HG02623 (cell line): ENCODE measurements around the gene HEBP1.

Source experiments
- ATAC-seq: cut with Tn5 transposase; IDR thresholded peaks from one replicate; pipeline ENCODE4 v1.9.1; 2021; ENCODE audit warnings: moderate library complexity; ENCODE audit not compliant: unreplicated experiment

The HEBP1 gene

GRCh38 chr12:12992418-12993130 lies 7.5 kb downstream of the HEBP1 start:
- no peak for ATAC-seq

DNA sequence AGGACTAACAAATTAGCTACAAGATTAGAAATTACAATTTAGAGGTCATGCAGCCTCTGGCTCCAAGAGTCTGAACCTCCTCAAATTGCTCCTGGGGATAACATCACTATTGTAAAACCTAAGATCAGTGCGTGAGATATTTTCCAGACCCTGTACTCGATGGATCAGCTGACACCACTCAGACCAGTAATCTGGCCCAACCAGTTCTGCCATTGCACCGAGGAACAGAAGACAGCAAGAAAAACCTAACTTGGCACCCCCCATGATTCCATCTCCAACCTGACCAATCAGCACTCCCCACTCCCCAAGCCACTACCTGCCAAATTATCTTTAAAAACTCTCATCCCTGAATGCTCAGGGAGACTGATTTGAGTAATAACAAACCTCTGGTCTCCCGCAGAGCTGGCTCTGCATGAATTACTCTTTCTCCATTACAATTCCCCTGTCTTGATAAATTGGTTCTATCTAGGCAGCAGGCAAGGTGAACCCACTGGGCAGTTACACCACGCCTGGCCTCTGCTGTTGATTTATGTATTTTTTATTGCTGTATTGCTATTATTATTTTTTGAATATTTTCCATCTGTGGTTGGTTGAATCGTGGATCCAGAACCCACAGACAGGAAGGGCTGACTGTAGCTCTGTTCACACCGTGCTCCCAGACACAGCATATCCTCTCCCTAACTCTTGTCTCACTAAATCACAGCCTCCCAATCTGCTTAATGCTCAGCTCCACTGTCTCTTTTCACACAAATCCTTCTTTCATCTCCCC lies 9.2 kb downstream of the HEBP1 start:
- ATAC-seq: no peak

DNA sequence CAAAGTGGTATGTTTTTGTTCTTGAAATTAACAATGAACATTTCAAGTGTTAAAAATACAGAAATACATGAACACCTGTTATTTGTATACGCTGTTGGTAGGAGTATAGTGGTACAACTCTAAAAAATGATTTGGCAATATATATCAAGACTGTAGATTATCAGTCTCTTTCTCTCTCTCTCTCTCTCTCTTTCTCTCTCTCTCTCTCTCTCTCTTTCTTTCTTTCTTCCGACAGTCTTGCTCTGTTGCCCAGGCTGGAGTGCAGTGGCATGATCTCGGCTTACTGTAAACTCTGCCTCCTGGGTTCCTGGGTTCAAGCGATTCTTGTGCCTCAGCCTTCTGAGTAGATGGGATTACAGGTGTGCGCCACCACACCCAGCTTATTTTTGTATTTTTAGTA lies 12.6 kb downstream of the HEBP1 start:
- ATAC-seq: no peak

DNA sequence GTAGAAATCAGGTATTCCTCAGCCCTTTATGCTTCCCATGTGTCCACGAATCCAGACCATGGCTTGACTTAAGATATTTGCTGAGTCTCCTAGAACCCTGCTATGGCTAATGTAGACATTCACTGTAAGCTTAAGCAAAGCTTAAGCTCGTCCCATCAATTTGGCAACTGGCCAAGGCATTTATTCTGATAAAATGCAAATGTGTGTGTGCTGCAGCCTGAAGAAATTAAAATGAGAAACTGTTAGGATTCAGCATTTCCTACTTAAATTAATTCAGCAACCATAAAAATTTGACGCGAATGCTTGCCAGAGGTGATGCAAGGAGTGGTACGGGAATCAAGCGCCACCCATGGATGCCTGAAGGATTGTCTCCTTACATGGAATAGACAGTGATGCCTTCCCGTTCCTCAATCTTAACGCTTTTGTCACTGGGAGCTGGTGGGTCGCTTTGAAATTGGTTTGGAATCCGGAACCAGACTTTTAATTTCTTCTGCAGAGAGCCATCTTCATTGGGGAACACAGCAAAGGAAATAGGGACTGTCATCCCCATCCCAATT lies 13.2 kb downstream of the HEBP1 start:
- no peak for ATAC-seq

GRCh38 chr12:12985817-12986408 lies 14.2 kb downstream of the HEBP1 start:
- no peak for ATAC-seq

- no peak for ATAC-seq
These were observed 15.9 kb downstream of the HEBP1 start for GRCh38 chr12:12984149-12984548.

- ATAC-seq: no peak
These were observed 16.5 kb downstream of the HEBP1 start for GRCh38 chr12:12983420-12984035.

DNA sequence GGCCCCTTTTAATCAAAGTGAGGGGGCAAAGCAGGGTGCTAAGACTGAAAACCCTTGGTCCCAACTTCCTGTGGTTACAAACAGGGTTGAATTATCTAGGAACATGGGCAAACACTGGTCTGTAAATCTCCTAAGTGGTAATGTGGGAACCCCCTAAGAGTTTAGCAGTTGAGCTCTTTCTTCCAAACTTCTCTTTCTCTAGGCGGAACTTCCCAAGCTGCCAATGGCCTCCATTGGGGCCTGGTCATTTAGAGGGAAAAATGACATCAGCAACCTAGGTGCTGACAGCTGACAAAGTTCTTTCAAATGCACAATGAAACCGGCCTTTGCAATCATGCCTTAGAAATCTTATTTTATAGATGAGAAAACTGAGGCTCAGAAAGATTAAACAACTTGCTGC lies 17.7 kb downstream of the HEBP1 start:
- no peak for ATAC-seq

GRCh38 chr12:12979731-12980259 lies 20.3 kb downstream of the HEBP1 start:
- no peak for ATAC-seq

- ATAC-seq: no peak
These were observed 20.9 kb downstream of the HEBP1 start for GRCh38 chr12:12979126-12979525.

DNA sequence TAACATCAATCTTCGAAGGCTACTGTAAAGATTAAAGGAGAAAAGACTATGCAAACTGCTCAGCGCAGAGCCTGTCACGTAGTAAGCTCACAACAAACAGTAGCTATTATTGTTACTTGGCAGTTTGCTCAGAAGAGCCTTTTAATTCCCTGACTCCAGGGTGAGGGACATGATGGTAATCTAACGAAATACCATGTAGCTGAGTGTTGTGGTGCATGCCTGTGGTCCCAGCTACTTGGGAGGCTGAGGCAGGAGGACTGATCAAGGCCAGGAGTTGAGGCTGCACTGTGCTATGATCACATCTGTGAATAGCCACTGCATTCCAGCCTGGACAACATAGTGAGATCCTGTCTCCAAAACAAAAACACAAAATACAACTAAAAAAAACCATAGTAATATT lies 22.8 kb downstream of the HEBP1 start:
- ATAC-seq: no peak

DNA sequence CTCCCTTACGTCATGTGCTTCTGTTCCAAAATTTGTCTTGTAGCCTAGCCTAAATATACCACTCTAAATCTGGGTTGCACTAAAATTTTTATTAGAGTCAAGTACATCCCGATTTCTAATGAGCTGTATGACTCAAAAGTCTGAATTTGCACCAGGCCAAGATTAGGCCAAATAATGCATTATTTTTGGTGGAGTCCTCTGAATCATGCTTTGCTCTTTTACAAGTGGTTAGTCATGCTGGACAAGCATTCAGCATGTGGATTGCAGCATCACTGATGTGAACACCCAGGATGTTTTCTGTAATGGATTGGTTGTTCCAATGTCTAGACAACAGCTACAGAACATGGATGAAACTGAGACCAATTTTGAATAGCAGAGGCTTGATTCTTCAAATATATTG lies 23.7 kb downstream of the HEBP1 start:
- no peak for ATAC-seq

DNA sequence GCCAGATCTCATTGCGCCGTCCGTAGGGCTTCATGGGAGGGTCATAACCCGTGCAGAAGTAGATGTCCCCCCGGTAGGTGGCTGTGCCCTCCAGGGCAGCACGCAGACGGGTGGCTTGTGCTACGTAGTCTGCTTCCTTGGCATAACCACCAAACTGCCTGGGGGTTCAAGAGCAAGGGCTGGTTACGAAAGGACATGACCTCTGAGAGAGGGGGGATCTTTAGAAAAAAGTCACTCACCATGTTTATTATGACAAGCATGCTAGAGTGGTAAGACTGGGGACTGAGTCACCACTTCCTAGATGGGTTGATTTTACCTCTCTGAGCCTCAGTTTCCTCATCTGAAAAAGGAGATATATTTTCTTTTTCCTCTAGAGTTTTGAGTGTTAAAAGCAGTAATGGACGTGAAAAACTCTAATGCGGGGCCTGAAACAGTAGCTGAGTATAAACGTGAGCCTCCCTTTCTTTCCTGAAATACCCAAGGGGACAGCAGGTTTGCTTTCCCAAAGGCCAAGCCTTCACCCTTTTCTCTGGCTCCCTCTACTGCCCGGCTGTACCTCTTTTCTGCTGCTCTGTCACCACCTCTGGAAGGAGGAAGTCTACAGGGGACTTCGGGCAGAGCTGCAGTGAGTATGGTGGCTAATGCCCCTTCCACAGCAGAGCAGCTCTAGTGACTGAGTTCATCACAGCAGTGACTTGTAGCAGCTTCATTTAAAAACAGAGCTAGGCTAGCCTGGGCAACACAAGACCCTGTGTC lies 24.6 kb downstream of the HEBP1 start:
- no peak for ATAC-seq

DNA sequence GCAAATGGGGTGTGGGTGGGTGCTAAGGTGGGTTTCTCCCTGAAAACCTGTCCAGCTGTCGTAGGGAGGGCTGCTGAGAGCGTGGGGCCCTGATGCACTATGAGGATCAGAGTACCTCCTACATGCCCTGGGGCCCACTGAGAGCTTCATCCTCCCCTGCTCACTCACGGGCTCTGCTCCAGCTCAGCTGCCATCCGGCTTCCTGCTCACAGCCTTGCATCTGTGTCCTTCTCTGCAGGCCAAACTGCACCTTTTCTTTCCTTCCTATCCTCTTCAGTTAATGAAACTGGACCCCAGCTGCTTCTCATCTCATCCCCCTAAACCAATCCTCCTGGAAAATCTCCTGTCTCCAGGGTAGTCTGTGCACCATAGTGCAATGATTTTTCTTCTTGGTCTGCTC lies 25.9 kb downstream of the HEBP1 start:
- ATAC-seq: no peak

DNA sequence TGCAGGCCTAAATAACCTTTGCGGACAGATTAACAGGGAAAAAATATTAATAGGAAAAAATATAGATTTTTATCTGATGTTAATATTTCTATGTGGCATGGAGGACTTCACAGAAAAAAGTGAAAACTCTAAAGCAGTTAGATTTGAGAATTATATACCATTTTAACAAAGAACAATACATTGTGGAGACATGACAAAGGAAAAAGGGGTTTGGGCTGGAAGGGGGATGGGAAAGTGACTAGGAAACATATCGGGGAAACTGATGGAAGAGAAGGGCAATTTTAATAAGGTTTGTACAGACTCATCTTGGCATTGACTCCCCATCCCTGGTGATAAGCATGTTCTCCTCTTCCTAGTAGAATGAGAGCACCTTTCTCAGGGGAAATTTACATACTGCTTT lies 27.0 kb downstream of the HEBP1 start:
- ATAC-seq: no peak

DNA sequence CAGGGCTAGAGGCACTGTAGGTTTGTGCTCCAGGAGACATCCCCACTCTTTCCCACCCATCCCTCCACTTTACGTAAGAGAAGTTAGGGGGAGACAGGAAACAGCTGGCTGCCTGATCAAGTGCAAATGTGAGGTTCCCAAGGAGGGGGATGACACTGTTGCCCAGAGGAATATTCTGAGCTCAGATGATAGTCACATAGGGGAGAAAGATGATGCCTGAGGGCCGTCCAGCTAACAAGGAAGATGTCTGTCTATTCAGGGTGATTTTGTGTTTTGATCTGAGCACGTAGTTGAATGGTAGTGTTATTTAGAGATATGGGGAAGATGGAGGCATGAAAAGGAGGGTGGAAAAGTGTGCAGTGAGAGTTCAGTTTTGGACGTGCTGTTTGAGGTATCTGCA lies 34.2 kb downstream of the HEBP1 start:
- no peak for ATAC-seq

GRCh38 chr12:12964255-12964654 lies 35.8 kb downstream of the HEBP1 start:
- no peak for ATAC-seq

- ATAC-seq: no peak
These were observed 39.3 kb downstream of the HEBP1 start for GRCh38 chr12:12960639-12961209.

DNA sequence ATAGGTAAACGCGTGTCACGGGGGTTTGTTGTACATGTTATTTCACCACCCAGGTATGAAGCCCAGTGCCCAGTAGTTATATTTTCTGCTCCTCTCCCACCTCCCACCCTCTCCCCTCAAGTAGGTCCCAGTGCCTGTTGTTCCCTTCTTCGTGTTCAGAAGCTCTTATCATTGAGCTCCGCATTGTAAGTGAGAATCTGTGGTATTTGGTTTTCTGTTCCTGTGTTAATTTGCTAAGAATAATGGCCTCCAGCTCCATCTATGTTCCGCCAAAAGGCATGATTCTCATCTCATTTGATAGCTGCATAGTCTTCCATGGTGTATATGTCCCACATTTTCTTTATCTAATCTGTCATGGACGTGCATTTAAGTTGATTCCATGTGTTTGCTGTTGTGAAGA lies 41.2 kb downstream of the HEBP1 start:
- no peak for ATAC-seq
